ENCODE results near the gene PDPN.

DNA sequence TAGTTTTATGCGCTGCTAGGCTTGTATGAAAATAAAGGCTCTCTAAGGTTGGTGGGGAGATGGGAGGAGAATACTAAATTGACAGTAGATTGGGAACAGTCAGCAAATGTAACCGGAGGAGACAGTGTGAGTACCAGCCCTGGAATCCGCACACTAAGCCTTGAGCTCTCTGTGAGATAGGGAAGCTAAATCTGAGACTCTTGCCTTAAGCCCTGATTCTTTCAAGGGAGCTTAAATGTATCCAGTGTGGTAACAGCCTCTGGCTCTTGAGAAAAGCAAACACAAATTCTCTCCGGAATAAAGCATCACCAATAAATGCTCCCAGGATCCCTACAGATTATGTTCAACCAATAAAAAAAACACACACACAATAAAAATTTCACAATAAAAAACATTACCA lies 33.0 kb upstream of the PDPN start:
- no peak for TF ChIP-seq CHD2 (IDR thresholded peaks at IDR 0.05; ENCODE audit: low read length)
- no peak for TF ChIP-seq SP1 (IDR thresholded peaks at IDR 0.05; ENCODE audit: low read depth, low read length)
- TF ChIP-seq, protein P1, sequence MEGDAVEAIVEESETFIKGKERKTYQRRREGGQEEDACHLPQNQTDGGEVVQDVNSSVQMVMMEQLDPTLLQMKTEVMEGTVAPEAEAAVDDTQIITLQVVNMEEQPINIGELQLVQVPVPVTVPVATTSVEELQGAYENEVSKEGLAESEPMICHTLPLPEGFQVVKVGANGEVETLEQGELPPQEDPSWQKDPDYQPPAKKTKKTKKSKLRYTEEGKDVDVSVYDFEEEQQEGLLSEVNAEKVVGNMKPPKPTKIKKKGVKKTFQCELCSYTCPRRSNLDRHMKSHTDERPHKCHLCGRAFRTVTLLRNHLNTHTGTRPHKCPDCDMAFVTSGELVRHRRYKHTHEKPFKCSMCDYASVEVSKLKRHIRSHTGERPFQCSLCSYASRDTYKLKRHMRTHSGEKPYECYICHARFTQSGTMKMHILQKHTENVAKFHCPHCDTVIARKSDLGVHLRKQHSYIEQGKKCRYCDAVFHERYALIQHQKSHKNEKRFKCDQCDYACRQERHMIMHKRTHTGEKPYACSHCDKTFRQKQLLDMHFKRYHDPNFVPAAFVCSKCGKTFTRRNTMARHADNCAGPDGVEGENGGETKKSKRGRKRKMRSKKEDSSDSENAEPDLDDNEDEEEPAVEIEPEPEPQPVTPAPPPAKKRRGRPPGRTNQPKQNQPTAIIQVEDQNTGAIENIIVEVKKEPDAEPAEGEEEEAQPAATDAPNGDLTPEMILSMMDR (IDR thresholded peaks at IDR 0.05; ENCODE audit: control extremely low read depth in 1 of 3, insufficient read depth in 1 of 3, low read depth in 1 of 3, low read length in 3 of 3): no peak
- no peak for TF ChIP-seq ZNF274 (IDR thresholded peaks at IDR 0.05; ENCODE audit: borderline replicate concordance, extremely low read depth, low read length)
- TF ChIP-seq, protein P2, sequence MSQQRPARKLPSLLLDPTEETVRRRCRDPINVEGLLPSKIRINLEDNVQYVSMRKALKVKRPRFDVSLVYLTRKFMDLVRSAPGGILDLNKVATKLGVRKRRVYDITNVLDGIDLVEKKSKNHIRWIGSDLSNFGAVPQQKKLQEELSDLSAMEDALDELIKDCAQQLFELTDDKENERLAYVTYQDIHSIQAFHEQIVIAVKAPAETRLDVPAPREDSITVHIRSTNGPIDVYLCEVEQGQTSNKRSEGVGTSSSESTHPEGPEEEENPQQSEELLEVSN (IDR thresholded peaks at IDR 0.05): no peak
- no peak for TF ChIP-seq SIRT6 (IDR thresholded peaks at IDR 0.05; ENCODE audit: low read length)
